IMR-90 (cell line): ENCODE measurements around the gene PHKB. TPM values are rescaled to one million over a fixed set of nuclear protein-coding genes. Genes with fewer than 3 reads are reported as not detected.

Experiments used
- ATAC-seq: fragments of 200-7000 bp; cut with Tn5 transposase; 2 replicates; pipeline ENCODE4 v1.9.1; 2020; ENCODE audit warnings: low read depth, mild to moderate bottlenecking, moderate library complexity
- BruUV-seq: library from RNA; stranded (reverse); fragments of 400-500 nt; replicated peaks from 2 replicates; lab custom pipeline; 2021; lab: Mats Ljungman, UMichigan
- CTCF ChIA-PET: fragments of 300-600 bp; formaldehyde crosslinking; extraction: SDS; loops from one replicate; lab custom pipeline; 2021; ENCODE audit warnings: antibody characterized with exemption; lab: Yijun Ruan, JAX
- POLR2A ChIA-PET: fragments of 300-600 bp; sonication (Branson Sonifier 250); formaldehyde crosslinking; loops from one replicate; lab custom pipeline; 2022; ENCODE audit warnings: antibody characterized with exemption; ENCODE audit not compliant: unreplicated experiment; lab: Charles Lee
- DNase-seq: peaks from one replicate; pipeline ENCODE4 v3.0.0; 2013
- H2AFZ ChIP-seq: replicated peaks from 2 replicates; pipeline ENCODE3; 2013; ENCODE audit warnings: low read length, mild to moderate bottlenecking; ENCODE audit not compliant: poor library complexity
- H2AK5ac ChIP-seq: 2 replicates; pipeline ENCODE4 v1.6.1; 2013; ENCODE audit warnings: low read depth, low read length, inconsistent platforms
- H2AK9ac ChIP-seq: replicated peaks from 2 replicates; pipeline ENCODE3; 2013; ENCODE audit warnings: mild to moderate bottlenecking, low read depth, low read length, moderate library complexity; ENCODE audit not compliant: poor library complexity
- H2BK120ac ChIP-seq: 2 replicates; pipeline ENCODE4 v1.6.1; 2013; ENCODE audit warnings: low read depth, low read length, inconsistent platforms
- H2BK15ac ChIP-seq: 3 replicates; pipeline ENCODE4 v1.6.1; 2013; ENCODE audit warnings: low read depth, low read length, inconsistent platforms
- H2BK20ac ChIP-seq: 2 replicates; pipeline ENCODE4 v1.6.1; 2013; ENCODE audit warnings: low read depth, mild to moderate bottlenecking, inconsistent platforms, low read length, moderate library complexity
- H2BK5ac ChIP-seq: 2 replicates; pipeline ENCODE4 v1.6.1; 2013; ENCODE audit warnings: mild to moderate bottlenecking, low read depth, low read length, inconsistent platforms; ENCODE audit not compliant: poor library complexity, severe bottlenecking
- H3K14ac ChIP-seq: replicated peaks from 2 replicates; pipeline ENCODE4 v1.6.1; 2013; ENCODE audit warnings: low read depth, low read length, inconsistent platforms
- H3K18ac ChIP-seq: 2 replicates; pipeline ENCODE4 v1.6.1; 2013; ENCODE audit warnings: low read depth, low read length, control low read depth
- H3K23ac ChIP-seq: 2 replicates; pipeline ENCODE4 v1.6.1; 2013; ENCODE audit warnings: low read depth, low read length, inconsistent platforms
- H3K27ac ChIP-seq: 2 replicates; pipeline ENCODE4 v1.5.1; 2013; ENCODE audit warnings: mild to moderate bottlenecking, control low read depth, low read length; ENCODE audit not compliant: insufficient read depth
- H3K27me3 ChIP-seq: 2 replicates; pipeline ENCODE4 v1.6.1; 2013; ENCODE audit warnings: low read length; ENCODE audit not compliant: control insufficient read depth, insufficient read depth
- H3K36me3 ChIP-seq: 2 replicates; pipeline ENCODE4 v1.6.1; 2013; ENCODE audit warnings: low read length, mixed read lengths; ENCODE audit not compliant: control insufficient read depth, insufficient read depth
- H3K4ac ChIP-seq: 2 replicates; pipeline ENCODE4 v1.6.1; 2013; ENCODE audit warnings: low read depth, low read length, inconsistent platforms
- H3K4me1 ChIP-seq: 2 replicates; pipeline ENCODE4 v1.6.1; 2013; ENCODE audit warnings: low read length, mixed read lengths; ENCODE audit not compliant: control insufficient read depth, insufficient read depth
- H3K4me2 ChIP-seq: 2 replicates; pipeline ENCODE4 v1.6.1; 2013; ENCODE audit warnings: low read depth, mild to moderate bottlenecking, control low read depth, low read length, moderate library complexity
- H3K4me3 ChIP-seq: 2 replicates; pipeline ENCODE4 v1.5.1; 2013; ENCODE audit warnings: low read depth, mild to moderate bottlenecking, control low read depth, low read length, moderate library complexity; ENCODE audit not compliant: insufficient read depth
- H3K56ac ChIP-seq: 2 replicates; pipeline ENCODE4 v1.6.1; 2013; ENCODE audit warnings: low read length, inconsistent platforms; ENCODE audit not compliant: insufficient read depth; ENCODE audit errors: extremely low read depth
- H3K79me1 ChIP-seq, 2 experiments: 2 replicates each; pipeline ENCODE4 v1.6.1; 2013; ENCODE audit warnings: low read length in 2 of 2, inconsistent platforms in 1 of 2, low read depth in 1 of 2
- H3K9ac ChIP-seq: 2 replicates; pipeline ENCODE4 v1.6.1; 2013; ENCODE audit warnings: low read depth, low read length, control low read depth
- H3K9me1 ChIP-seq: 2 replicates; pipeline ENCODE4 v1.6.1; 2013; ENCODE audit warnings: low read length, inconsistent platforms; ENCODE audit not compliant: insufficient read depth
- H3K9me3 ChIP-seq: 2 replicates; pipeline ENCODE4 v1.6.1; 2013; ENCODE audit warnings: low read length; ENCODE audit not compliant: control insufficient read depth, insufficient read depth
- H4K20me1 ChIP-seq: 2 replicates; pipeline ENCODE4 v1.6.1; 2013; ENCODE audit warnings: low read length, inconsistent platforms; ENCODE audit not compliant: insufficient read depth
- H4K5ac ChIP-seq: 2 replicates; pipeline ENCODE4 v1.6.1; 2013; ENCODE audit warnings: mild to moderate bottlenecking, low read depth, low read length, control low read depth
- H4K8ac ChIP-seq, 2 experiments: 2 replicates each; pipeline ENCODE4 v1.6.1; 2013; ENCODE audit warnings: low read depth in 2 of 2, low read length in 2 of 2, control low read depth in 1 of 2, inconsistent platforms in 1 of 2
- H4K91ac ChIP-seq: 2 replicates; pipeline ENCODE4 v1.6.1; 2013; ENCODE audit warnings: low read depth, low read length, inconsistent platforms; ENCODE audit not compliant: insufficient read depth
- BHLHE40 ChIP-seq: fragments of 150-350 bp; IDR thresholded peaks from 2 replicates; pipeline ENCODE4 v1.6.1; 2016; ENCODE audit warnings: mild to moderate bottlenecking, low read depth, low read length
- CEBPB ChIP-seq: IDR thresholded peaks from 2 replicates; pipeline ENCODE4 v1.6.1; 2012; ENCODE audit warnings: low read depth, low read length, improper control_type of control experiment
- CHD1 ChIP-seq: IDR thresholded peaks from 2 replicates; pipeline ENCODE4 v1.6.1; 2012; ENCODE audit warnings: low read depth, low read length, improper control_type of control experiment
- CTCF ChIP-seq: conservative IDR thresholded peaks from 2 replicates; pipeline ENCODE4 v1.5.1; 2012; ENCODE audit warnings: mild to moderate bottlenecking, low read depth, low read length, improper control_type of control experiment
- FOS ChIP-seq: fragments of 150-350 bp; IDR thresholded peaks from 2 replicates; pipeline ENCODE4 v1.6.1; 2016; ENCODE audit warnings: low read depth, low read length
- MAFK ChIP-seq: IDR thresholded peaks from 2 replicates; pipeline ENCODE4 v1.6.1; 2012; ENCODE audit warnings: low read depth, low read length, improper control_type of control experiment
- MAZ ChIP-seq: IDR thresholded peaks from 2 replicates; pipeline ENCODE4 v1.6.1; 2012; ENCODE audit warnings: low read depth, mild to moderate bottlenecking, low read length, improper control_type of control experiment, moderate library complexity, borderline replicate concordance
- MXI1 ChIP-seq: IDR thresholded peaks from 2 replicates; pipeline ENCODE4 v1.6.1; 2012; ENCODE audit warnings: low read depth, mild to moderate bottlenecking, low read length, moderate library complexity, borderline replicate concordance
- NFE2L2 ChIP-seq: fragments of 150-350 bp; IDR thresholded peaks from 2 replicates; pipeline ENCODE4 v1.6.1; 2016; ENCODE audit warnings: low read depth, mild to moderate bottlenecking, low read length
- POLR2A ChIP-seq: IDR thresholded peaks from 2 replicates; pipeline ENCODE4 v1.6.1; 2012; ENCODE audit warnings: mild to moderate bottlenecking, low read depth, low read length
- RAD21 ChIP-seq: IDR thresholded peaks from 2 replicates; pipeline ENCODE4 v1.6.1; 2012; ENCODE audit warnings: low read length, improper control_type of control experiment
- RCOR1 ChIP-seq: IDR thresholded peaks from 2 replicates; pipeline ENCODE4 v1.6.1; 2012; ENCODE audit warnings: mild to moderate bottlenecking, low read length, improper control_type of control experiment; ENCODE audit not compliant: insufficient replicate concordance
- RFX5 ChIP-seq: IDR thresholded peaks from 2 replicates; pipeline ENCODE4 v1.8.0; 2012; ENCODE audit warnings: low read depth, mild to moderate bottlenecking, low read length, moderate library complexity
- SMC3 ChIP-seq: fragments of 150-350 bp; IDR thresholded peaks from 2 replicates; pipeline ENCODE4 v1.6.1; 2016; ENCODE audit warnings: low read depth, mild to moderate bottlenecking, antibody characterized with exemption, low read length, moderate library complexity
- WGBS, 2 experiments: methylation state at CpG; one replicate each; pipeline versions ENCODE4 v1.1.5 to v1.1.7; 2013; ENCODE audit warnings: missing lambda C conversion rate in 2 of 2; ENCODE audit not compliant: insufficient read length in 1 of 2; ENCODE audit errors: extremely low coverage in 2 of 2; 5-methylcytosine and 5-hydroxymethylcytosine counted together
- dilution Hi-C: fragments of 300-500 bp; cut with HindIII; formaldehyde crosslinking; loops from one replicate; pipeline ENCODE4 v1.14.3; 2018; ENCODE audit warnings: low sequenced_read_pairs; ENCODE audit not compliant: unreplicated experiment
- in situ Hi-C: fragments of 300-500 bp; cut with MboI; formaldehyde crosslinking; loops from 3 replicates; pipeline ENCODE4 v1.14.3; 2019; ENCODE audit warnings: low sequenced_read_pairs, inconsistent platforms, mixed read lengths
- intact Hi-C: fragments of 100-400 bp; cut with micrococcal nuclease; formaldehyde crosslinking; loops from 2 replicates; pipeline ENCODE4 v1.10.0; 2022
- polyA plus RNA-seq, 3 experiments: library from polyadenylated mRNA; depleted of rRNA; stranded (reverse); fragments of >200 nt; gene quantifications; 2 replicates each; pipeline ENCODE4 v1.2.3, GENCODE V29; 2012; ENCODE audit warnings: low replicate concordance in 1 of 3
- total RNA-seq: library from RNA; depleted of rRNA; stranded (reverse); fragments of >200 nt; gene quantifications from 2 replicates; pipeline ENCODE4 v1.2.3, GENCODE V29; 2012
- TF ChIP-seq, protein P1 (sequence below): fragments of 150-350 bp; IDR thresholded peaks from 2 replicates; pipeline ENCODE4 v1.6.1; 2017; ENCODE audit warnings: mild to moderate bottlenecking, antibody characterized with exemption, low read length, low read depth
- TF ChIP-seq, protein P2 (sequence below): fragments of 150-350 bp; IDR thresholded peaks from 2 replicates; pipeline ENCODE4 v1.6.1; 2016; ENCODE audit warnings: low read depth, mild to moderate bottlenecking, low read length, moderate library complexity, borderline replicate concordance

PHKB gene
- total and polyA plus RNA-seq, 2 of the 4 experiments (the other 2 are of a cell fraction): 24.2 to 58.6 TPM

DNA sequence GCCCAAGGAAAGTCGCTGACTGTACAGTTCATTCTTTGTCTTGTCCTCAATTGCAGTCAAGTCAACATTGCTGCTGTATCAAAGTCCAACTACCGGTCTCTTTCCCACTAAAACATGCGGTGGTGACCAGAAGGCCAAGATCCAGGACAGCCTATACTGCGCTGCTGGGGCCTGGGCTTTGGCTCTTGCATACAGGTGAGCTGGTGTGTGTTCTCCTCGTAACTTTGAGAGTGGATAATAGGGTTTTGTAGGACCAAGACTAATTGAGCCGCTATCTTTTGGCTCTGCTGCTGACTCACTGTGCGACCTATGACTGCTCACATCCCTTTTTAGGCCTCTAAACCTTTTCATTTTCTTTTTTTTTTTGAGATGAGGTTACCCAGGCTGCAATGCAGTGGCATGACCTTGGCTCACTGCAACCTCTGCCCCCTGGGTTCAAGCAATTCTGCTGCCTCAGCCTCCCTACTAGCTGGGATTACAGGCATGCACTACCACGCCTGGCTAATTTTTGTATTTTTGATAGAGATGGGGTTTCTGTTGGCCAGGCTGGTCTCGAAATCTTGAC lies 38.7 kb downstream of the PHKB start:
- no peak overlapping the region for H4K91ac ChIP-seq
- WGBS, 2 experiments: no CpG with 5 or more reads among the region's 9 CpGs
- no peak overlapping the region for H2AFZ ChIP-seq
- H3K9me1 ChIP-seq: no peaks in the 10 kb centered on the region; the same call in 1 of the 2 replicates
- H2AK9ac ChIP-seq: no peak overlapping the region
- no peak overlapping the region for H3K14ac ChIP-seq
- no peak for TF ChIP-seq CHD1
- no peak for TF ChIP-seq SMC3
- TF ChIP-seq BHLHE40: no peak
- TF ChIP-seq CEBPB: no peak
- TF ChIP-seq RFX5: no peak
- TF ChIP-seq, protein P1, sequence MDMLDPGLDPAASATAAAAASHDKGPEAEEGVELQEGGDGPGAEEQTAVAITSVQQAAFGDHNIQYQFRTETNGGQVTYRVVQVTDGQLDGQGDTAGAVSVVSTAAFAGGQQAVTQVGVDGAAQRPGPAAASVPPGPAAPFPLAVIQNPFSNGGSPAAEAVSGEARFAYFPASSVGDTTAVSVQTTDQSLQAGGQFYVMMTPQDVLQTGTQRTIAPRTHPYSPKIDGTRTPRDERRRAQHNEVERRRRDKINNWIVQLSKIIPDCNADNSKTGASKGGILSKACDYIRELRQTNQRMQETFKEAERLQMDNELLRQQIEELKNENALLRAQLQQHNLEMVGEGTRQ: no peak
- TF ChIP-seq FOS: no peak
- TF ChIP-seq NFE2L2: no peak
- TF ChIP-seq, protein P2, sequence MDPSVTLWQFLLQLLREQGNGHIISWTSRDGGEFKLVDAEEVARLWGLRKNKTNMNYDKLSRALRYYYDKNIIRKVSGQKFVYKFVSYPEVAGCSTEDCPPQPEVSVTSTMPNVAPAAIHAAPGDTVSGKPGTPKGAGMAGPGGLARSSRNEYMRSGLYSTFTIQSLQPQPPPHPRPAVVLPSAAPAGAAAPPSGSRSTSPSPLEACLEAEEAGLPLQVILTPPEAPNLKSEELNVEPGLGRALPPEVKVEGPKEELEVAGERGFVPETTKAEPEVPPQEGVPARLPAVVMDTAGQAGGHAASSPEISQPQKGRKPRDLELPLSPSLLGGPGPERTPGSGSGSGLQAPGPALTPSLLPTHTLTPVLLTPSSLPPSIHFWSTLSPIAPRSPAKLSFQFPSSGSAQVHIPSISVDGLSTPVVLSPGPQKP: no peak
- TF ChIP-seq POLR2A: no peak
- TF ChIP-seq RCOR1: no peak
- no peak for TF ChIP-seq MXI1
- TF ChIP-seq MAZ: no peak
- TF ChIP-seq MAFK: no peak
- no peak for TF ChIP-seq CTCF
- no peak for TF ChIP-seq RAD21
- no peak overlapping the region for H4K5ac ChIP-seq
- H3K9ac ChIP-seq: no peak overlapping the region
- H3K27me3 ChIP-seq: no peaks in the 10 kb centered on the region
- H3K4me2 ChIP-seq: no peak overlapping the region
- in situ Hi-C loops (no loop called here), dilution Hi-C loops (no loop called here), intact Hi-C loops (no loop called here)
- no peaks in the 10 kb centered on the region for H4K20me1 ChIP-seq
- no peak overlapping the region for H3K56ac ChIP-seq
- DNase-seq (no peak), ATAC-seq (no peak)
- no peak overlapping the region for H3K18ac ChIP-seq
- no peak overlapping the region for H3K4me3 ChIP-seq
- no peak overlapping the region for H2BK15ac ChIP-seq
- no peak overlapping the region for H3K4ac ChIP-seq
- no peak overlapping the region for H2AK5ac ChIP-seq
- no peak overlapping the region for H3K23ac ChIP-seq
- no peaks in the 10 kb centered on the region for H3K4me1 ChIP-seq
- no TSS peak for BruUV-seq
- CTCF ChIA-PET: no interaction called here
- no peak overlapping the region for H2BK20ac ChIP-seq
- H2BK120ac ChIP-seq: no peak overlapping the region
- H3K9me3 ChIP-seq: no peaks in the 10 kb centered on the region
- H2BK5ac ChIP-seq: no peak overlapping the region
- POLR2A ChIA-PET: no interaction called here
- peaks cover 10% of the 10 kb centered on the region for H3K36me3 ChIP-seq
- H3K27ac ChIP-seq: no peak overlapping the region
- no peak overlapping the region for H4K8ac ChIP-seq
- H3K79me1 ChIP-seq: peaks cover 2 to 9% of the 10 kb centered on the region in 2 experiments; a peak in 2 of 4 replicates
